H9 (cell line): ENCODE data around the gene PRDM5. TPM values are rescaled to one million over a fixed set of nuclear protein-coding genes. Genes with fewer than 3 reads are reported as not detected.

Experiments
- DNase-seq: peaks from one replicate; pipeline ENCODE4 v3.0.0-alpha.2; 2017
- H2AFZ ChIP-seq: one replicate; pipeline ENCODE4 v1.6.1; 2013; ENCODE audit warnings: mild to moderate bottlenecking, low read length, control low read depth, moderate library complexity
- H2AK5ac ChIP-seq: 2 replicates; pipeline ENCODE4 v1.6.1; 2013; ENCODE audit warnings: low read length, control low read depth, mixed read lengths; ENCODE audit not compliant: insufficient read length
- H2BK120ac ChIP-seq: one replicate; pipeline ENCODE4 v1.6.1; 2013; ENCODE audit warnings: low read depth, mild to moderate bottlenecking, low read length, control low read depth, inconsistent platforms; ENCODE audit not compliant: poor library complexity, severe bottlenecking
- H2BK12ac ChIP-seq: 2 replicates; pipeline ENCODE4 v1.6.1; 2013; ENCODE audit warnings: low read length, control low read depth, mixed read lengths, low read depth; ENCODE audit not compliant: insufficient read length
- H2BK15ac ChIP-seq: 2 replicates; pipeline ENCODE4 v1.6.1; 2013; ENCODE audit warnings: low read depth, low read length, control low read depth
- H2BK20ac ChIP-seq: one replicate; pipeline ENCODE4 v1.6.1; 2013; ENCODE audit warnings: low read depth, mild to moderate bottlenecking, low read length, control low read depth, inconsistent platforms; ENCODE audit not compliant: poor library complexity, severe bottlenecking
- H2BK5ac ChIP-seq: 2 replicates; pipeline ENCODE4 v1.6.1; 2013; ENCODE audit warnings: low read length, control low read depth, mixed read lengths; ENCODE audit not compliant: insufficient read length
- H3K14ac ChIP-seq: 2 replicates; pipeline ENCODE4 v1.6.1; 2013; ENCODE audit warnings: low read length, control low read depth; ENCODE audit not compliant: insufficient read depth
- H3K18ac ChIP-seq: 2 replicates; pipeline ENCODE4 v1.6.1; 2013; ENCODE audit warnings: low read depth, mild to moderate bottlenecking, mixed read lengths, low read length, control low read depth; ENCODE audit not compliant: insufficient read length
- H3K23ac ChIP-seq: 2 replicates; pipeline ENCODE4 v1.6.1; 2013; ENCODE audit warnings: low read length, control low read depth, mixed read lengths, low read depth; ENCODE audit not compliant: insufficient read length
- H3K23me2 ChIP-seq: 2 replicates; pipeline ENCODE4 v1.6.1; 2013; ENCODE audit warnings: low read depth, mild to moderate bottlenecking, mixed read lengths, low read length, control low read depth; ENCODE audit not compliant: insufficient read length, poor library complexity, severe bottlenecking
- H3K27ac ChIP-seq: 2 replicates; pipeline ENCODE4 v1.5.1; 2013; ENCODE audit warnings: low read length, control low read depth, mixed read lengths, low read depth; ENCODE audit not compliant: insufficient read length
- H3K27me3 ChIP-seq: 2 replicates; pipeline ENCODE4 v1.6.1; 2013; ENCODE audit warnings: low read length, control low read depth, inconsistent platforms; ENCODE audit not compliant: insufficient read depth
- H3K4ac ChIP-seq: 2 replicates; pipeline ENCODE4 v1.6.1; 2013; ENCODE audit warnings: low read depth, mild to moderate bottlenecking, control low read depth, inconsistent platforms, low read length, moderate library complexity
- H3K4me1 ChIP-seq: 2 replicates; pipeline ENCODE4 v1.6.1; 2013; ENCODE audit warnings: low read length, control low read depth, inconsistent platforms; ENCODE audit not compliant: insufficient read depth
- H3K4me2 ChIP-seq: 2 replicates; pipeline ENCODE4 v1.6.1; 2013; ENCODE audit warnings: low read length, control low read depth, mixed read lengths; ENCODE audit not compliant: insufficient read length, insufficient read depth
- H3K56ac ChIP-seq: 2 replicates; pipeline ENCODE4 v1.6.1; 2013; ENCODE audit warnings: low read depth, mild to moderate bottlenecking, mixed read lengths, low read length, control low read depth; ENCODE audit not compliant: insufficient read length
- H3K79me1 ChIP-seq: 2 replicates; pipeline ENCODE4 v1.6.1; 2013; ENCODE audit warnings: low read depth, mild to moderate bottlenecking, moderate library complexity, low read length, control low read depth, inconsistent platforms; ENCODE audit not compliant: insufficient read depth, poor library complexity, severe bottlenecking
- H3K79me2 ChIP-seq: 2 replicates; pipeline ENCODE4 v1.6.1; 2013; ENCODE audit warnings: low read length, control low read depth, inconsistent platforms; ENCODE audit not compliant: insufficient read depth
- H3K9ac ChIP-seq: 2 replicates; pipeline ENCODE4 v1.6.1; 2013; ENCODE audit warnings: low read length, control low read depth, mixed read lengths; ENCODE audit not compliant: insufficient read length; ENCODE audit errors: extremely low read depth
- H3K9me3 ChIP-seq: one replicate; pipeline ENCODE4 v1.6.1; 2013; ENCODE audit warnings: low read depth, low read length, inconsistent platforms; ENCODE audit not compliant: control insufficient read depth
- H3T11ph ChIP-seq: one replicate; pipeline ENCODE4 v1.6.1; 2013; ENCODE audit warnings: mild to moderate bottlenecking, low read length, control low read depth, inconsistent platforms
- H4K20me1 ChIP-seq: one replicate; pipeline ENCODE4 v1.6.1; 2013; ENCODE audit not compliant: control insufficient read depth, insufficient read length, insufficient read depth
- H4K5ac ChIP-seq: 2 replicates; pipeline ENCODE4 v1.6.1; 2013; ENCODE audit warnings: low read depth, mild to moderate bottlenecking, mixed read lengths, low read length, control low read depth; ENCODE audit not compliant: insufficient read length
- H4K8ac ChIP-seq: replicated peaks from 2 replicates; pipeline ENCODE4 v1.6.1; 2013; ENCODE audit warnings: low read length, control low read depth, mixed read lengths, low read depth; ENCODE audit not compliant: insufficient read length
- H4K91ac ChIP-seq: 2 replicates; pipeline ENCODE4 v1.6.1; 2013; ENCODE audit warnings: low read depth, mild to moderate bottlenecking, moderate library complexity, mixed read lengths, low read length, control low read depth; ENCODE audit not compliant: insufficient read length
- H3K27ac Mint-ChIP-seq, 3 experiments: 2 replicates in 2 of 3; 3 replicates in 1 of 3; pipeline ENCODE4 v1.8.0; 2020 to 2021; ENCODE audit warnings: mixed read lengths in 3 of 3, mild to moderate bottlenecking in 1 of 3, moderate library complexity in 1 of 3
- H3K27me3 Mint-ChIP-seq: 2 replicates; pipeline ENCODE4 v1.8.0; 2021; ENCODE audit warnings: low read depth, mild to moderate bottlenecking, moderate library complexity, mixed read lengths
- H3K36me3 Mint-ChIP-seq, 3 experiments: 2 replicates in 2 of 3; 3 replicates in 1 of 3; pipeline ENCODE4 v1.8.0; 2020 to 2021; ENCODE audit warnings: low read depth in 3 of 3, mixed read lengths in 3 of 3; ENCODE audit not compliant: insufficient read depth in 1 of 3
- H3K4me1 Mint-ChIP-seq, 2 experiments: 2 replicates each; pipeline ENCODE4 v1.8.0; 2020; ENCODE audit warnings: mixed read lengths in 2 of 2
- H3K4me3 Mint-ChIP-seq, 2 experiments: 2 replicates in 1 of 2; 3 replicates in 1 of 2; pipeline ENCODE4 v1.8.0; 2020 to 2021; ENCODE audit warnings: mild to moderate bottlenecking in 2 of 2, mixed read lengths in 2 of 2, moderate library complexity in 1 of 2
- H3K9me3 Mint-ChIP-seq, 2 experiments: 2 replicates in 1 of 2; 3 replicates in 1 of 2; pipeline ENCODE4 v1.8.0; 2020; ENCODE audit warnings: mild to moderate bottlenecking in 2 of 2, mixed read lengths in 2 of 2, moderate library complexity in 1 of 2
- WGBS: extraction: QIAGEN DNeasy Blood & Tissue Kit; methylation state at CpG from one replicate; pipeline ENCODE4 v1.1.7; 2013; ENCODE audit warnings: missing lambda C conversion rate, low lambda C conversion rate, mixed read lengths; ENCODE audit not compliant: insufficient read length; ENCODE audit errors: extremely low coverage; 5-methylcytosine and 5-hydroxymethylcytosine counted together
- total RNA-seq: library from RNA; stranded (reverse); gene quantifications from 2 replicates; pipeline ENCODE4 v1.2.1, GENCODE V29; 2021
- TF ChIP-seq, protein P1 (sequence below): fragments of 200-600 bp; sonication (generic); conservative IDR thresholded peaks from 3 replicates; pipeline ENCODE4 v1.8.0; 2021; ENCODE audit warnings: antibody characterized with exemption, mild to moderate bottlenecking

The PRDM5 gene
- total RNA-seq, 1 experiment from 2014 or later, result 21.7 TPM

DNA sequence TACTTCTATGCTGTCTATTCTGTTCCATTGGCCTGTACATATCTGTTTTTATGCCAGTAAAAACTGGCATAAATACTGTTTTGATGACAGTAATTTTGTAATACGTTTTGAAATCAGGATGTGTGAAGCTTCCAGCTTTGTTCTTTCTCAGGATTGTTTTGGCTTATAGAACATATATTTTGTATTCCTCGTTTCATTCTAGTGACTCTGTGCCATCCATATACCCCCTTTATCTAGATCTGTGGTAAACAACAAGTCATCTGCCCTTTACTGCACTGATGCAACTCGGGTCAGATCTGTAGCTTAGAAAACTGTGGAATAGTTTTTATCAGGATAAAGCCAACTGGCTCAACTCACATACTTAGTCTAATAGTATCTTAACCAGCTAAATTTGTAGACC, 233.7 kb downstream of the PRDM5 start:
- Histone ChIP-seq H3K9me3 (no peaks in the 10 kb centered on the region), H3K56ac (no peak overlapping the region), H2AK5ac (no peak overlapping the region), H4K8ac (no peak overlapping the region), H3K79me1 (no peaks in the 10 kb centered on the region), H2BK120ac (no peak overlapping the region), H3K4ac (no peak overlapping the region), H3K23me2 (no peaks in the 10 kb centered on the region), H2BK5ac (no peak overlapping the region), H3K27me3 (no peaks in the 10 kb centered on the region), H3K27ac (no peak overlapping the region), H4K5ac (no peak overlapping the region), H3K4me1 (no peaks in the 10 kb centered on the region), H3K18ac (no peak overlapping the region), H3K4me2 (no peak overlapping the region), H3T11ph (no peak overlapping the region), H2AFZ (no peak overlapping the region), H2BK20ac (no peak overlapping the region), H3K14ac (no peak overlapping the region), H3K79me2 (no peaks in the 10 kb centered on the region), H3K9ac (no peak overlapping the region), H4K20me1 (no peaks in the 10 kb centered on the region), H3K23ac (no peak overlapping the region), H2BK12ac (no peak overlapping the region), H4K91ac (no peak overlapping the region), H2BK15ac (no peak overlapping the region)
- H3K4me3 Mint-ChIP-seq, result no peak overlapping the region
- no peaks in the 10 kb centered on the region for H3K27me3 Mint-ChIP-seq
- no peaks in the 10 kb centered on the region for H3K9me3 Mint-ChIP-seq
- DNase-seq, result no peak
- WGBS, result no CpG with 5 or more reads among the region's 3 CpGs
- no peaks in the 10 kb centered on the region for H3K36me3 Mint-ChIP-seq
- no peak overlapping the region for H3K27ac Mint-ChIP-seq
- TF ChIP-seq, protein P1, sequence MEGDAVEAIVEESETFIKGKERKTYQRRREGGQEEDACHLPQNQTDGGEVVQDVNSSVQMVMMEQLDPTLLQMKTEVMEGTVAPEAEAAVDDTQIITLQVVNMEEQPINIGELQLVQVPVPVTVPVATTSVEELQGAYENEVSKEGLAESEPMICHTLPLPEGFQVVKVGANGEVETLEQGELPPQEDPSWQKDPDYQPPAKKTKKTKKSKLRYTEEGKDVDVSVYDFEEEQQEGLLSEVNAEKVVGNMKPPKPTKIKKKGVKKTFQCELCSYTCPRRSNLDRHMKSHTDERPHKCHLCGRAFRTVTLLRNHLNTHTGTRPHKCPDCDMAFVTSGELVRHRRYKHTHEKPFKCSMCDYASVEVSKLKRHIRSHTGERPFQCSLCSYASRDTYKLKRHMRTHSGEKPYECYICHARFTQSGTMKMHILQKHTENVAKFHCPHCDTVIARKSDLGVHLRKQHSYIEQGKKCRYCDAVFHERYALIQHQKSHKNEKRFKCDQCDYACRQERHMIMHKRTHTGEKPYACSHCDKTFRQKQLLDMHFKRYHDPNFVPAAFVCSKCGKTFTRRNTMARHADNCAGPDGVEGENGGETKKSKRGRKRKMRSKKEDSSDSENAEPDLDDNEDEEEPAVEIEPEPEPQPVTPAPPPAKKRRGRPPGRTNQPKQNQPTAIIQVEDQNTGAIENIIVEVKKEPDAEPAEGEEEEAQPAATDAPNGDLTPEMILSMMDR, result no peak
- H3K4me1 Mint-ChIP-seq, result peaks cover 4% of the 10 kb centered on the region in 2 experiments; a peak in 3 of 4 replicates
